GM12873 (cell line): ENCODE data around the gene KCNA5.

Experiments
- TF ChIP-seq, protein P1 (sequence below): IDR thresholded peaks from 2 replicates; pipeline ENCODE4 v1.5.1; 2012; ENCODE audit warnings: low read depth, mild to moderate bottlenecking, moderate library complexity, low read length, control low read depth; ENCODE audit not compliant: insufficient read depth; ENCODE audit errors: missing control alignments

KCNA5 gene

DNA sequence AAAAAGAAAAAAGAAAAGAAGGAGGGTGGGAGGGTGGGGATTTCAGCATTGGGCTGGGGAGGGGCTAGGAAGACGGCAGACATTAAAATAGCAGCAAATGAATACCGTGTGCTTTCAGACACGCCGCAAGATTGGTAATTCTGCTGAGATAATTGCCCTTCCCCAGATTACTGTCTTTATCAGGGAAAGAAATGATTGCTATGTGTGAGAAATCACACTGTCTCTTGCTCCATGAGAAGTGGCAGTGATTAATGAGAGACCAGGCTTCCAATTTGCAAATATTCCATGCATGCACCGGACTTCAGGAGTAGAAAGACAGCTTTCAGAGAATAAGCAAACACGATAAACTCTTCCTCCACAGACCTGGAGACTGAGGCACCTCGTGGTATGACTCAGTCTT, 7.6 kb upstream of the KCNA5 start:
- TF ChIP-seq, protein P1, sequence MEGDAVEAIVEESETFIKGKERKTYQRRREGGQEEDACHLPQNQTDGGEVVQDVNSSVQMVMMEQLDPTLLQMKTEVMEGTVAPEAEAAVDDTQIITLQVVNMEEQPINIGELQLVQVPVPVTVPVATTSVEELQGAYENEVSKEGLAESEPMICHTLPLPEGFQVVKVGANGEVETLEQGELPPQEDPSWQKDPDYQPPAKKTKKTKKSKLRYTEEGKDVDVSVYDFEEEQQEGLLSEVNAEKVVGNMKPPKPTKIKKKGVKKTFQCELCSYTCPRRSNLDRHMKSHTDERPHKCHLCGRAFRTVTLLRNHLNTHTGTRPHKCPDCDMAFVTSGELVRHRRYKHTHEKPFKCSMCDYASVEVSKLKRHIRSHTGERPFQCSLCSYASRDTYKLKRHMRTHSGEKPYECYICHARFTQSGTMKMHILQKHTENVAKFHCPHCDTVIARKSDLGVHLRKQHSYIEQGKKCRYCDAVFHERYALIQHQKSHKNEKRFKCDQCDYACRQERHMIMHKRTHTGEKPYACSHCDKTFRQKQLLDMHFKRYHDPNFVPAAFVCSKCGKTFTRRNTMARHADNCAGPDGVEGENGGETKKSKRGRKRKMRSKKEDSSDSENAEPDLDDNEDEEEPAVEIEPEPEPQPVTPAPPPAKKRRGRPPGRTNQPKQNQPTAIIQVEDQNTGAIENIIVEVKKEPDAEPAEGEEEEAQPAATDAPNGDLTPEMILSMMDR: no peak

DNA sequence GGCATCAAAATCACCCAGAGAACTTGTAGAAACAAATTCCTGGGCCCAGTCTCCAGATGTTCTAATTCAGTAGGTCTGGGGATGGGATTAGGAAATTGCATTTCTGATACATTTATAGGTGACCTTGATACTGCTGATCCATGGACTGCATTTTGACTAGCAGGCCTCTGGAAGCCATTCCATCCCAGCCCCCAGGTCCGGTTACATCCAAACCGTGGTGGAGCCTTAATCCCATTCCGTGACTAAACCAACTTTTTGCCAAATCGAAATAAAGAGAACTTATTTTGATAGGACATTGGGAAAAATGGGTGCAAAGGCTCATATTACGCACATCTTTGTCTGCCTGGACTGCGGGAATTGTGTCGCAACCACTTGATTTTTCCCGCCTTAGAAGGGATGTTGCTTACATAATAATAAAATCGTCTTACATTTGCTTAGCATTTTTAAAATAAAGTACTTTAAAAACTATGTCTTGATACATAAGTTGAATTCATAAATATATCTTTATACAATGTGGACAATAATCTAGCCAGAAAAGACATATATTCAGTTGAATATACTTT, 5.8 kb upstream of the KCNA5 start:
- TF ChIP-seq, protein P1: no peak

DNA sequence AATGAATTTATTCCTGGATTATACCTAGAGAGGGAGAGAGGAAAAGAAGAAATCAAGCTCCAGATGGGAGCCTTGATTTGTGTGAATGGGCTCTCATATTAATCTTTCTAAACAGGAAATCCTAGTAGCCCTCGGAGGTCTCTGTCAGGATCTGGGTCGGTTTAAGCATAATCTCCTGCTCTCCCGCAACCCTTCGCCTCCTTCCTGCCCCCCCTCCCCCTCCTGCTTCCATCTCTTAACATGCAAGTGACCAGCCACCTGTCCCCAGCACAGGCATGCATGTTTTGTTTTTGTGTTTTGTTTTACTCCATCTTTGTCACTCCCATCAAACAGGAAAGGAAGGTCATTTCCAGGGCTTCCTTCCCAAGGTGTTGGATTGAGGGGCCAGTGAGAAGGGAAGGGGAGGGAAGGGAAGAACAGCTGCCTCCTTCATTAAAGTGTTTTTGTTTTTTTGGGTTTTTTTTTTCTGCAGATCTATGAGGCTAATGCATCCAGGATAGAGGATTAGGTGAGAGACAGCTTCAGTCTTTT, 4.8 kb upstream of the KCNA5 start:
- TF ChIP-seq, protein P1: no peak

DNA sequence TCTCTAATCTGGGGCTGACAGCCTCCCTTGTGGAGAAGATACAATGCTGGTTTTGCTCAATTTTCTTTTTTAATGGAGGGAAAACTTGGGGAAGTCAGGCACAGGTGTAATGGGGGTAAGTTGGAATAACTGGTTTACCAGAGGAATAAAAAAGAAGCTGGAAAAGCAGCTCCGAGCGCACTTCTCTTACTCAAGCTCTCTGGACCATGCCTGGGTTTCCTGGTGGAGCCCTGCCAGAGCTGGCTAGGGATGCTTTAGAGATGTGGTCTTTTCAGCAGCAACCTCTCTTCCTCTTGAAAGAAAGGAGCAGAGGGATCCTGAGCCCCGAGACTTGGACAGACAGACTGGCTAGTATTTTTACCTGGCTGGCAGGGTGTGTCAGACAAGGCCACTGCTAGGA, 3.9 kb upstream of the KCNA5 start:
- TF ChIP-seq, protein P1: no peak

DNA sequence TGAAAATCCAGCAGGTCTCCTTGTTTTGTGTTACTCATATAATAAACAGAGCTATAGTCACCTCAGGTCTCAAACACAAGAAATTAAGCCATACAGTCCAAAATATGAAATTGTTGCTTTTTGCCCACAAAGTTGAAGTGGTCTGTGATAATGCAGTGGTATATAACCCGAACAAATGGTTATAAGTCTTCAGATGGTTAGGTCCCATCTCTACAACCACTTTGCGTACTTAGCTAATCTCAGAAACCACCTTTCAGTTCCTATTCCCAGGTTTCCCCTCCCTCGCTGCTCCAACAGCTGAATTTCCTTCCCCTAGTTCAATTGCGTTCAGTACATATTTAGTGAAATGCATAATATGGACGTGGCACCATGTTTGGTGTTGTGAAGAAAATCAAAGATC, 3.3 kb upstream of the KCNA5 start:
- TF ChIP-seq, protein P1: no peak

DNA sequence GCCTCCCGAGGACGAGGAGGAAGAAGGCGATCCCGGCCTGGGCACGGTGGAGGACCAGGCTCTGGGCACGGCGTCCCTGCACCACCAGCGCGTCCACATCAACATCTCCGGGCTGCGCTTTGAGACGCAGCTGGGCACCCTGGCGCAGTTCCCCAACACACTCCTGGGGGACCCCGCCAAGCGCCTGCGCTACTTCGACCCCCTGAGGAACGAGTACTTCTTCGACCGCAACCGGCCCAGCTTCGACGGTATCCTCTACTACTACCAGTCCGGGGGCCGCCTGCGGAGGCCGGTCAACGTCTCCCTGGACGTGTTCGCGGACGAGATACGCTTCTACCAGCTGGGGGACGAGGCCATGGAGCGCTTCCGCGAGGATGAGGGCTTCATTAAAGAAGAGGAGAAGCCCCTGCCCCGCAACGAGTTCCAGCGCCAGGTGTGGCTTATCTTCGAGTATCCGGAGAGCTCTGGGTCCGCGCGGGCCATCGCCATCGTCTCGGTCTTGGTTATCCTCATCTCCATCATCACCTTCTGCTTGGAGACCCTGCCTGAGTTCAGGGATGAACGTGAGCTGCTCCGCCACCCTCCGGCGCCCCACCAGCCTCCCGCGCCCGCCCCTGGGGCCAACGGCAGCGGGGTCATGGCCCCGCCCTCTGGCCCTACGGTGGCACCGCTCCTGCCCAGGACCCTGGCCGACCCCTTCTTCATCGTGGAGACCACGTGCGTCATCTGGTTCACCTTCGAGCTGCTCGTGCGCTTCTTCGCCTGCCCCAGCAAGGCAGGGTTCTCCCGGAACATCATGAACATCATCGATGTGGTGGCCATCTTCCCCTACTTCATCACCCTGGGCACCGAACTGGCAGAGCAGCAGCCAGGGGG, 979 bp downstream of the KCNA5 start:
- TF ChIP-seq, protein P1: no peak

DNA sequence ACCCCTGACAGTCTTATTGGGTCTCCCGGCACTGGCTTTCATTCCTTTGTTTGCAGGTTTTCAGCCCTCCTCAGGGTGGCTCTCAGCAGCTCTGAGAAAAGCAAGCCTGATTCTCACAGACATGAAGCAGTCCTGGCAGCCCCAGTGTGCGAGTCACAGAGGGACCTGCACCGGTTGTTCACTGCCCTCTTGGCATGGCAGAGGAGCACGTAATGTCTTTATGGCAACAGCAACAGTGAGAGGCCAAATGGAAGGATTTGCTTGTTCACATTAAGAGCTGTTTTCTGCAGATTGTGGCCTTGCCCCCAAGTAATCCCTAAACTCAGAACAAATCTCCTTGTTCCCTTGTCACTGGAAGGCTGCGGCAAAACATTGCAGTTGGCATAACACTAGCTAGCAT, 3.4 kb downstream of the KCNA5 start:
- TF ChIP-seq, protein P1: no peak
